Fibroblast of pulmonary artery (primary cell): Measurements from ENCODE around the gene C1QL4.
"Not testable (repeated sequence)": the region's sequence is repeated elsewhere in the genome, so short reads cannot be mapped to it uniquely, and the experiment has no call there.

Source experiments
- DNase-seq: peaks from one replicate; pipeline ENCODE4 v3.0.0-alpha.2; 2010; ENCODE audit warnings: low read depth
- H3K4me3 ChIP-seq: replicated peaks from 2 replicates; pipeline ENCODE4 v1.5.1; 2011; ENCODE audit warnings: low read depth, mild to moderate bottlenecking, control low read depth, low read length, moderate library complexity
- TF ChIP-seq, protein P1 (sequence below): IDR thresholded peaks from 2 replicates; pipeline ENCODE4 v1.5.1; 2011; ENCODE audit warnings: mild to moderate bottlenecking, control low read depth, low read length, inconsistent platforms; ENCODE audit errors: missing control alignments

Gene C1QL4

DNA sequence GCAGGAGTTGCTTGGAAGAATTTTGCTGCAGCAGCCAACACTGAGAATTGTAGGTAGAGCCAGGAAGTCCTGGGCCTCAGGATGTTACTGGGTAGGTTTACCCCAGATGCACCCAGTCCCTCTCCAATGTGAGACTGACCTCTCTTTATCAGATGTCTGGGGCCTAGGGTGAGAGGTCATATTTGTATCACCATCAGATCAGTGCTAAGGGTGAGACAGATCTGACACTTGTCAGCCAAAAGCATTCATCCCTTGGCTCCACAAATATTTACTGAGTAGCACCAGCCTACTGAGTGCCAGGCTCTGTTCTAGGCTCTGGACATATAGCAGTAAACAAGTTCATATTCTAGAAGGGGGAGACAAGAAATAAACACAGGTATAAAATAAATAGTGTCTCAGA lies 9.6 kb downstream of the C1QL4 start:
- TF ChIP-seq, protein P1, sequence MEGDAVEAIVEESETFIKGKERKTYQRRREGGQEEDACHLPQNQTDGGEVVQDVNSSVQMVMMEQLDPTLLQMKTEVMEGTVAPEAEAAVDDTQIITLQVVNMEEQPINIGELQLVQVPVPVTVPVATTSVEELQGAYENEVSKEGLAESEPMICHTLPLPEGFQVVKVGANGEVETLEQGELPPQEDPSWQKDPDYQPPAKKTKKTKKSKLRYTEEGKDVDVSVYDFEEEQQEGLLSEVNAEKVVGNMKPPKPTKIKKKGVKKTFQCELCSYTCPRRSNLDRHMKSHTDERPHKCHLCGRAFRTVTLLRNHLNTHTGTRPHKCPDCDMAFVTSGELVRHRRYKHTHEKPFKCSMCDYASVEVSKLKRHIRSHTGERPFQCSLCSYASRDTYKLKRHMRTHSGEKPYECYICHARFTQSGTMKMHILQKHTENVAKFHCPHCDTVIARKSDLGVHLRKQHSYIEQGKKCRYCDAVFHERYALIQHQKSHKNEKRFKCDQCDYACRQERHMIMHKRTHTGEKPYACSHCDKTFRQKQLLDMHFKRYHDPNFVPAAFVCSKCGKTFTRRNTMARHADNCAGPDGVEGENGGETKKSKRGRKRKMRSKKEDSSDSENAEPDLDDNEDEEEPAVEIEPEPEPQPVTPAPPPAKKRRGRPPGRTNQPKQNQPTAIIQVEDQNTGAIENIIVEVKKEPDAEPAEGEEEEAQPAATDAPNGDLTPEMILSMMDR, result no peak
- DNase-seq, result no peak
- no peak overlapping the region for H3K4me3 ChIP-seq

DNA sequence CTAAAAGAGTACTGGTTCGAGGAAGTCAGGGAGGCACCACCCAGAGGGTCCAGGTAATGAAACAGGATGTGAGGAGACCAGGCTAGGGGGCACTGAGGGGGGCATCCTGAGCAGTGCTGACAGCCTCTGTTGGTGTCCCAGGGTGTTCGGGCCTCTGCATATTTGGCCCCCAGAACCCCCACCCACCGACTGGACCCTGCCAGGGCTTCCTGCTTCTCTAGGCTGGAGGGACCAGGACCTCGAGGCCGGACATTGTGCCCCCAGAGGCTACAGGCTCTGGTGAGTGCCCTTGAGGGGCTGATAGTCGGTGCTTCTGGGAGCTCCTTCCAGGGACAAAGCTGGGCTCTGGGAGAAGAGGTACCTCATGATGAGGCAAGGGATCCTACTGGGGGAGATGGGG lies 11.4 kb downstream of the C1QL4 start:
- TF ChIP-seq, protein P1, result no peak
- no peak overlapping the region for H3K4me3 ChIP-seq
- no peak for DNase-seq

DNA sequence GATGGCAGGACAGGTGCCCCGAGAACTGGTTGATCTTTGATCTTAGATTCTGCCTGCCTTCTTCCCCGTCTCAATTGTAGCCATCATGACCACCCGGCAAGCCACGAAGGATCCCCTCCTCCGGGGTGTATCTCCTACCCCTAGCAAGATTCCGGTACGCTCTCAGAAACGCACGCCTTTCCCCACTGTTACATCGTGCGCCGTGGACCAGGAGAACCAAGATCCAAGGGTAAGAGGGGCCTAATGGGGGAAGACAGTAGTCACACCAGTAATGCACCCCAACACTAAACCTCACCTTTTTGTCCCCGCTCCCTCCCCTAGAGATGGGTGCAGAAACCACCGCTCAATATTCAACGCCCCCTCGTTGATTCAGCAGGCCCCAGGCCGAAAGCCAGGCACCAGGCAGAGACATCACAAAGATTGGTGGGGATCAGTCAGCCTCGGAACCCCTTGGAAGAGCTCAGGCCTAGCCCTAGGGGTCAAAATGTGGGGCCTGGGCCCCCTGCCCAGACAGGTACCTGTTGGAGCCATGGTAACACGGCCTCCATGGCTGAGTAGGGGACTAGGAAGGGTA lies 13.4 kb downstream of the C1QL4 start:
- no peak for DNase-seq
- H3K4me3 ChIP-seq, result peak overlapping the region; percentile 78
- TF ChIP-seq, protein P1, result no peak

DNA sequence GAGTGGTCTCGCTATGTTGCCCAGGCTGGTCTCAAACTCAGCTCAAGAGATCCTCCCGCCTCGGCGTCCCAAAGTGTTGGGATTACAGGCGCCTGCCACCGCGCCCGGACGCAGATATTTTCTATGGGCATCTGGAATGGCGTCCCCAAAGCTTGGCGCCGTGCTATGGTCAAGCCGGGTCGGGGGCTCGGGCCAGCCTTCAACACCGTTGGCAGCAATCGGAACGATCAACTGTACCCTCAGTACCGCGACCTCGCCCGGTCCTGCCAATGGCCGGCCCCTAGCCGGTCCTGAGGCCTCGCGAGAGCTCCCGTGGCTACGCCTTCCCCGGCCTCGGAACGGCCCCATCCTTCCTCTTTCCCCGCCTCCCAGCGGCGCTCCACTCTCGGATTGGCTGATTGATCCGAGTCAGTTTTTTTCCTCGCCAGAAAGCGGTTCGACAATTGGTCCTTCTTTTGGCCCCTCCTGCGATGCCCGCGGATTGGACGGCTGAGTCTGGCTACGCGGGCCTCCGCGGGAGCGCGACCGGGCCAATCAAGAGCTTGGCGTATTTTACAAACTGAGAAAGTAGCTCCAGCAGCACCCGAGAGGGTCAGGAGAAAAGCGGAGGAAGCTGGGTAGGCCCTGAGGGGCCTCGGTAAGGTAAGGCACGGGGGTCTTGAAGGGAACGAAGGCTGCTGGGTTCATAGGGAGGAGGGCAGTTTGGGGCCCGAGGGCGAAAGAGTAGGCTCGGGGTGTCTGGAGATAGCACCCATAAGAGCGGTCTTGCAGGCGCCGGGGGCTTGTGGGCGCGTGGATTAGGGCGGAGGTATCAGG lies 14.1 kb downstream of the C1QL4 start, which contains the start of gene TROAP:
TSS of gene TROAP (plus strand) at position 548 of the 816 bp plus-strand sequence. CDS start 354 bp downstream, outside the sequence.
- TF ChIP-seq, protein P1, result no peak
- H3K4me3 ChIP-seq, result peak within 1 kb of the TSS; percentile 78
- peak; percentile 99 for DNase-seq

DNA sequence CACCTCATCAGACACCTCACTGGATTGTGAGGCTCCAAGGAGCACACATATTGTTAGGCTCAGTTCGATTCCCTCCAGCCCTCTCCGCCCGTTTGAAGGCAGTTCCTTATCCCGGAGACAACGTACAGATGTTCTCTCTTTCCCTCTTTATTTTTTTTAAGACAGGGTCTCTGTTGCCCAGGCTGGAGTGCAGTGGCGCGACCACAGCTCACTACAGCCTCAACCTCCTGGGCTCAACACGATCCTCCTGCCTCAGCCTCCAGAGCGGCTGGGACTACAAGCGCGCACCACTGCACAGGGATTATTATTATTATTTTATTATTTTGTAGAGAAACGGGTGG lies 14.7 kb downstream of the C1QL4 start:
- peak overlapping the region; percentile 78 for H3K4me3 ChIP-seq
- TF ChIP-seq, protein P1, result no peak
- DNase-seq, result no peak

DNA sequence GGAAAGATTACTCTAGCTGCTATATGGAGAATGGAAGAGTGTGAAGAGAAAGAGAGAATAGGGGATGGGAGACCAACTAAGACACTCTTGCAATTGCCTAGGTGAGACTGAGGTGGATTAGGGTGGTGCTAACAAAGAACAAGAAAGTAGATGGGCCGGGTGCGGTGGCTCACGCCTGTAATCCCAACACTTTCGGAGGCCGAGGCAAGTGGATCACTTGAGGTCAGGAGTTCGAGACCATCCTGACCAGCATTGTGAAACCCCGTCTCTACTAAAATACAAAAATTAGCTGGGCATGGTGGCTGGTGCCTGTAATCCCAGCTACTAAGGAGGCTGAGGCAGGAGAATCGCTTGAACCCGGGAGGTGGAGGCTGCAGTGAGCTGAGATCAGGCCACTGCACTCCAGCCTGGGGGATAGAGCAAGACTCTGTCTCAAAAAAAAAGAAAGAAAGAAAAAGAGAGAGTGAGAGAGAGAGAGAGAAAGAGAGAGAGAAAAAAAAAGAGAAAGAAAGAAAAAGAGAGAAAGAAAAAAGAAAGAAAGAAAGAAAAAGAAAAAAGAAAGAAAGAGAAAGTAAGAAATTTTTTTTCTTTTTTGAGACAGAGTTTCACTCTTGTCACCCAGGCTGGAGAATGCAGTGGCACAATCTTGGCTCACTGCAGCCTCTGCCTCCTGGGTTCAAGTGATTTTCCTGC lies 16.4 kb downstream of the C1QL4 start:
- not testable (repeated sequence) for H3K4me3 ChIP-seq, DNase-seq

DNA sequence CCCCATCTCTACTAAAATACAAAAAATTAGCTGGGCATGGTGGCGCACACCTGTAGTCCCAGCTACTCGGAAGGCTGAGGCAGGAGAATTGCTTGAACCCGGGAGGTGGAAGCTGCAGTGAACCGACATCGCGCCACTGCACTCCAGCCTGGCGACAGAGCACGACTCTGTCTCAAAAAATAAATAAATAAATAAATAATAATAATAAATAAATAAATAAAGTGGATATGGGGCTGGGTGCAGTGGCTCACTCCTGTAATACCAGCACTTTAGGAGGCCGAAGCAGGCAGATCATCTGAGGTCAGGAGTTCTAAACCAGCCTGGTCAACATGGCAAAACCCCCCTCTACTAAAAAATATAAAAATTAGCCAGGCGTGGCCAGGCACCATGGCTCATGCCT lies 19.9 kb downstream of the C1QL4 start:
- DNase-seq, result not testable (repeated sequence)

More for the DNA sequence above, 19.9 kb downstream of the C1QL4 start:
- H3K4me3 ChIP-seq, result not testable (repeated sequence)
